DMS79 (cell line): Measurements from ENCODE around the gene FAM114A2.
A peak's percentile ranks its signal among the peaks of the same experiment; 100 is the strongest.
"Not testable (repeated sequence)": the region's sequence is repeated elsewhere in the genome, so short reads cannot be mapped to it uniquely, and the experiment has no call there.

Experiments
- DNase-seq: peaks from one replicate; lab custom pipeline; 2025; lab: John Stamatoyannopoulos, UW

FAM114A2 gene

GRCh38 chr5:154038707-154039457, at the start of gene FAM114A2, which contains the start of gene MFAP3:
FAM114A2 (minus strand) TSS chr5:154038910; CDS start chr5:154034953, 3,957 bp downstream.
MFAP3 (plus strand) TSS chr5:154038967; CDS start chr5:154049723, 10,756 bp downstream.
- DNase-seq = peak; percentile 53

- no peak for DNase-seq
These were observed 48.5 kb upstream of the FAM114A2 start for GRCh38 chr5:154087260-154087659.

- DNase-seq = no peak
These were observed 47.9 kb upstream of the FAM114A2 start for GRCh38 chr5:154086641-154087040.

- no peak for DNase-seq
These were observed 47.4 kb upstream of the FAM114A2 start for GRCh38 chr5:154086146-154086545.

GRCh38 chr5:154084062-154084639, 45.4 kb upstream of the FAM114A2 start:
- no peak for DNase-seq

GRCh38 chr5:154081246-154081645, 42.5 kb upstream of the FAM114A2 start:
- DNase-seq = no peak

- DNase-seq = peak; percentile 70
These were observed 39.6 kb upstream of the FAM114A2 start for GRCh38 chr5:154078272-154078671.

- DNase-seq = no peak
These were observed 39.0 kb upstream of the FAM114A2 start for GRCh38 chr5:154077696-154078095.

GRCh38 chr5:154076240-154076922, 37.7 kb upstream of the FAM114A2 start:
- peak; percentile 85 for DNase-seq

GRCh38 chr5:154072414-154073171, 33.9 kb upstream of the FAM114A2 start:
- peak; percentile 32 for DNase-seq

- DNase-seq = no peak
These were observed 33.2 kb upstream of the FAM114A2 start for GRCh38 chr5:154071799-154072413.

GRCh38 chr5:154069854-154070253, 31.1 kb upstream of the FAM114A2 start:
- not testable (repeated sequence) for DNase-seq

- no peak for DNase-seq
These were observed 27.3 kb upstream of the FAM114A2 start for GRCh38 chr5:154065971-154066370.

- no peak for DNase-seq
These were observed 24.7 kb upstream of the FAM114A2 start for GRCh38 chr5:154063372-154063771.

- DNase-seq = no peak
These were observed 21.9 kb upstream of the FAM114A2 start for GRCh38 chr5:154060606-154061005.

GRCh38 chr5:154059583-154059982, 20.9 kb upstream of the FAM114A2 start:
- no peak for DNase-seq

GRCh38 chr5:154059039-154059430, 20.3 kb upstream of the FAM114A2 start:
- no peak for DNase-seq

GRCh38 chr5:154058055-154059038, 19.6 kb upstream of the FAM114A2 start:
- no peak for DNase-seq

- DNase-seq = peak; percentile 55
These were observed 16.5 kb upstream of the FAM114A2 start for GRCh38 chr5:154055201-154055600.

- no peak for DNase-seq
These were observed 14.8 kb upstream of the FAM114A2 start for GRCh38 chr5:154053468-154053867.
